Naive thymus-derived CD4-positive, alpha-beta T cell (primary cell): ENCODE measurements around the gene BCL11B. TPM values are rescaled to one million over a fixed set of nuclear protein-coding genes. Genes with fewer than 3 reads are reported as not detected.

Experiments
- ATAC-seq: fragments of 150-1000 bp; cut with Tn5 transposase; 2 replicates; pipeline ENCODE4 v1.10.0; 2021; ENCODE audit warnings: mild to moderate bottlenecking, moderate library complexity
- CTCF ChIA-PET: fragments of 350-600 bp; sonication (Branson Sonifier 250); formaldehyde crosslinking; loops from one replicate; lab custom pipeline; 2021; ENCODE audit warnings: antibody characterized with exemption; lab: Charles Lee
- POLR2A ChIA-PET: fragments of 350-600 bp; sonication (Branson Sonifier 250); formaldehyde crosslinking; loops from one replicate; lab custom pipeline; 2021; ENCODE audit warnings: antibody characterized with exemption, inconsistent platforms; lab: Charles Lee
- DNase-seq, 9 donors: peaks; one replicate each; pipeline versions ENCODE4 v3.0.0 to v3.0.0-alpha.2; 2020 to 2022; ENCODE audit warnings: mixed read lengths in 1 of 9
- H3K27ac ChIP-seq: one replicate; pipeline ENCODE4 v1.7.0; 2013; ENCODE audit warnings: mild to moderate bottlenecking, low read depth, low read length, moderate library complexity
- H3K27me3 ChIP-seq, 2 donors: one replicate each; pipeline ENCODE4 v1.7.0; 2013; ENCODE audit warnings: low read length in 2 of 2, mild to moderate bottlenecking in 2 of 2, moderate library complexity in 2 of 2; ENCODE audit not compliant: control insufficient read depth in 2 of 2, insufficient read depth in 2 of 2
- H3K36me3 ChIP-seq, 3 experiments: 1 replicate in 2 of 3; 2 replicates in 1 of 3; pipeline ENCODE4 v1.7.0; 2013; ENCODE audit warnings: low read length in 3 of 3, mild to moderate bottlenecking in 3 of 3, moderate library complexity in 1 of 3; ENCODE audit not compliant: insufficient read depth in 3 of 3, control insufficient read depth in 2 of 3
- H3K4me1 ChIP-seq, 2 donors: one replicate each; pipeline ENCODE4 v1.7.0; 2013; ENCODE audit warnings: low read length in 2 of 2, mild to moderate bottlenecking in 2 of 2, moderate library complexity in 1 of 2; ENCODE audit not compliant: control insufficient read depth in 2 of 2, insufficient read depth in 2 of 2
- H3K4me3 ChIP-seq: 2 replicates; pipeline ENCODE4 v1.7.0; 2013; ENCODE audit warnings: mild to moderate bottlenecking, low read length
- H3K9me3 ChIP-seq, 3 experiments: 1 replicate in 2 of 3; 2 replicates in 1 of 3; pipeline ENCODE4 v1.7.0; 2013; ENCODE audit warnings: low read length in 3 of 3; ENCODE audit not compliant: control insufficient read depth in 2 of 3
- H3K27ac Mint-ChIP-seq, 9 donors: one replicate each; pipeline ENCODE4 v1.8.0; 2020 to 2022; ENCODE audit warnings: mixed read lengths in 9 of 9, mild to moderate bottlenecking in 8 of 9, moderate library complexity in 5 of 9, inconsistent platforms in 2 of 9
- H3K27me3 Mint-ChIP-seq, 5 donors: one replicate each; pipeline ENCODE4 v1.8.0; 2021 to 2022; ENCODE audit warnings: mixed read lengths in 5 of 5, mild to moderate bottlenecking in 1 of 5
- H3K36me3 Mint-ChIP-seq, 5 donors: one replicate each; pipeline ENCODE4 v1.8.0; 2020 to 2022; ENCODE audit warnings: mixed read lengths in 5 of 5, mild to moderate bottlenecking in 3 of 5, inconsistent platforms in 1 of 5
- H3K4me1 Mint-ChIP-seq, 7 donors: one replicate each; pipeline ENCODE4 v1.8.0; 2020 to 2022; ENCODE audit warnings: mixed read lengths in 7 of 7, mild to moderate bottlenecking in 3 of 7, inconsistent platforms in 1 of 7
- H3K4me3 Mint-ChIP-seq, 10 donors: one replicate each; pipeline ENCODE4 v1.8.0; 2020 to 2022; ENCODE audit warnings: mild to moderate bottlenecking in 10 of 10, mixed read lengths in 10 of 10, moderate library complexity in 6 of 10, inconsistent platforms in 2 of 10
- H3K9me3 Mint-ChIP-seq, 11 donors: one replicate each; pipeline ENCODE4 v1.8.0; 2020 to 2022; ENCODE audit warnings: mixed read lengths in 11 of 11, mild to moderate bottlenecking in 4 of 11, inconsistent platforms in 1 of 11, moderate library complexity in 1 of 11
- intact Hi-C, 2 donors: fragments of 100-400 bp; cut with micrococcal nuclease; formaldehyde crosslinking; loops; one replicate each; pipeline ENCODE4 v1.15.1; 2023
- polyA plus RNA-seq, 2 donors: library from polyadenylated mRNA; unstranded; fragments of 300-500 nt; fragmentation: Illumina TruSeq; gene quantifications; one replicate each; pipeline ENCODE4 v1.2.3, GENCODE V29; 2021
- total RNA-seq, 6 experiments: library from RNA in 5 of 6; stranded (reverse) in 5 of 6; gene quantifications; 1 replicate in 5 of 6; 2 replicates in 1 of 6; pipeline ENCODE4 v1.2.3 and lab custom pipeline; 2021 to 2026

Gene BCL11B
- total and polyA plus RNA-seq, 7 experiments from 2014 or later = 10.9 to 269 (median 145) TPM

DNA sequence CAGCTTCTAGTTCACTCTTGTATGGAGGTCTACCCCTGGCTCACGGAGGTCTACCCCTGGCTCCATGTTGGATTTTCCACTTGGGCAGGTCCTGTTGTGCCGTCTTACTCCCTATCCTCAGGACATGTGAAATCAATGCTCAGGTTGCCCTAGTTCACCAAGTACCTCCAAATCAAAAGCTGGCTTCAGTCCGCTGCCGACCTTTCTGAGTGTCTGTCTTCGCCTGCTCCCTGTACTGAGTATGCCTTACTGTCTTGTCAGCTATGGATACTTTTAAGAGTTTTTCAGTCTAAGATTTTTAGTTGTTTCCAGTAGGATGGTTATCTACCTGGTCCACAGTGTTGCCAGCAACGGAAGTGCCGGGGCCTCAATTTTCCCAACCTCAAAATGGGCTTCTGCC lies 40.1 kb upstream of the BCL11B start:
- peaks cover 0 to 10% (median 4%) of the 10 kb centered on the region in 5 donors for H3K36me3 Mint-ChIP-seq
- no peaks in the 10 kb centered on the region for H3K9me3 ChIP-seq
- peaks cover 0 to 2% (median 0%) of the 10 kb centered on the region in 7 donors for H3K4me1 Mint-ChIP-seq
- intact Hi-C loops = no loop called here
- ATAC-seq = no peak
- peaks cover 0 to 4% of the 10 kb centered on the region in 2 donors for H3K4me1 ChIP-seq
- DNase-seq = no peak
- no peaks in the 10 kb centered on the region for H3K27me3 ChIP-seq
- peaks cover 0 to 24% (median 7%) of the 10 kb centered on the region in 11 donors for H3K9me3 Mint-ChIP-seq
- POLR2A ChIA-PET = no interaction called here
- no peak overlapping the region for H3K4me3 Mint-ChIP-seq
- no peak overlapping the region for H3K27ac ChIP-seq
- peaks cover 0 to 27% (median 0%) of the 10 kb centered on the region in 5 donors for H3K27me3 Mint-ChIP-seq
- peak overlapping the region in 1 of 9 donors; percentile 21 for H3K27ac Mint-ChIP-seq
- CTCF ChIA-PET = no interaction called here
- H3K4me3 ChIP-seq = no peak overlapping the region
- H3K36me3 ChIP-seq = no peaks in the 10 kb centered on the region

DNA sequence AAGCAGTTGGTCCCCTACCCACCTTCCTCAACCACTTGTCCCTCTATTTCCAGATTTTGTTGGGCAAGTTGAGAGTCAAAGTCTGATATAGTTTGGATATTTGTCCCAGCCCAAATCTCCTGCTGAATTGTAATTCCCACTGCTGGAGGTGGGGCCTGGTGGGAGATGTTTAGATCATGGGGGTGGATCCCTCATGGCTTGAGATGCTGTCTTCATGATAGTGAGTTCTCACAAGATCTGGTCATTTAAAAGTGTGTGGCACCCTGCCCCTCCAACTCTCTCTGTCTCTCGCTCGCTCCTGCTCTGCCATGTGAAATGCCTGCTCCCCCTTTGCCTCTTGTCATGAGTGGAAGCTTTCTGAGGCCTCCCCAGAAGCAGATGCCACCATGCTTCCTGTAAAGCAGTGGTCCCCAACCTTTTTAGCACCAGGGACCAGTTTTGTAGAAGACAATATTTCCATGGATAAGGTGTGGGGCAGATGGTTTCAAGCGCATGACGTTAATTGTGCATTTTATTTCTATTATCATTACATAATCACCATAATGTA lies 37.3 kb upstream of the BCL11B start:
- Mint-ChIP-seq H3K27ac (no peak overlapping the region), H3K9me3 (peaks cover 0 to 27% (median 7%) of the 10 kb centered on the region in 11 donors), H3K27me3 (peaks cover 0 to 44% (median 0%) of the 10 kb centered on the region in 5 donors), H3K4me1 (peaks cover 0 to 2% (median 0%) of the 10 kb centered on the region in 7 donors), H3K4me3 (no peak overlapping the region), H3K36me3 (peaks cover 0 to 10% (median 4%) of the 10 kb centered on the region in 5 donors)
- Histone ChIP-seq H3K4me3 (no peak overlapping the region), H3K36me3 (no peaks in the 10 kb centered on the region), H3K27ac (no peak overlapping the region), H3K9me3 (no peaks in the 10 kb centered on the region), H3K27me3 (no peaks in the 10 kb centered on the region), H3K4me1 (no peaks in the 10 kb centered on the region)
- POLR2A ChIA-PET = no interaction called here
- ATAC-seq (no peak), DNase-seq (no peak)
- intact Hi-C loops = no loop called here
- CTCF ChIA-PET = no interaction called here

GRCh38 chr14:99304208-99304607 lies 32.2 kb upstream of the BCL11B start:
- Histone ChIP-seq H3K27ac (no peak overlapping the region), H3K36me3 (no peaks in the 10 kb centered on the region), H3K4me3 (no peak overlapping the region), H3K4me1 (no peaks in the 10 kb centered on the region), H3K27me3 (no peaks in the 10 kb centered on the region), H3K9me3 (peaks cover 0 to 13% (median 0%) of the 10 kb centered on the region in 3 experiments)
- H3K27me3 Mint-ChIP-seq = peaks cover 0 to 58% (median 0%) of the 10 kb centered on the region in 5 donors
- H3K9me3 Mint-ChIP-seq = peaks cover 4 to 39% (median 21%) of the 10 kb centered on the region in 11 donors
- intact Hi-C loops = no loop called here
- H3K4me1 Mint-ChIP-seq = no peaks in the 10 kb centered on the region
- H3K4me3 Mint-ChIP-seq = no peak overlapping the region
- peaks cover 2 to 15% (median 11%) of the 10 kb centered on the region in 5 donors for H3K36me3 Mint-ChIP-seq
- CTCF ChIA-PET = no interaction called here
- ATAC-seq (no peak), DNase-seq (no peak)
- POLR2A ChIA-PET = interaction anchor here (0.9 kb wide), 1 partner anchor 30 kb away, joined by 4 read pairs; no protein-coding TSS in a partner anchor
- H3K27ac Mint-ChIP-seq = no peak overlapping the region

GRCh38 chr14:99300190-99300589 lies 28.2 kb upstream of the BCL11B start:
- DNase-seq (no peak), ATAC-seq (no peak)
- H3K4me1 ChIP-seq = no peaks in the 10 kb centered on the region
- peaks cover 5 to 68% (median 30%) of the 10 kb centered on the region in 11 donors for H3K9me3 Mint-ChIP-seq
- H3K27ac ChIP-seq = no peak overlapping the region
- peaks cover 0 to 49% (median 9%) of the 10 kb centered on the region in 5 donors for H3K27me3 Mint-ChIP-seq
- no peaks in the 10 kb centered on the region for H3K27me3 ChIP-seq
- no peak overlapping the region for H3K27ac Mint-ChIP-seq
- H3K36me3 Mint-ChIP-seq = peaks cover 8 to 21% (median 11%) of the 10 kb centered on the region in 5 donors
- intact Hi-C loops = no loop called here
- peaks cover 0 to 28% (median 0%) of the 10 kb centered on the region in 3 experiments for H3K9me3 ChIP-seq
- ChIA-PET CTCF (interaction anchor here (0.6 kb wide), 1 partner anchor 546 kb away, joined by 3 read pairs; no protein-coding TSS in a partner anchor), POLR2A (no interaction called here)
- H3K36me3 ChIP-seq = no peaks in the 10 kb centered on the region
- H3K4me1 Mint-ChIP-seq = no peaks in the 10 kb centered on the region
- H3K4me3 Mint-ChIP-seq = no peak overlapping the region
- H3K4me3 ChIP-seq = no peak overlapping the region

DNA sequence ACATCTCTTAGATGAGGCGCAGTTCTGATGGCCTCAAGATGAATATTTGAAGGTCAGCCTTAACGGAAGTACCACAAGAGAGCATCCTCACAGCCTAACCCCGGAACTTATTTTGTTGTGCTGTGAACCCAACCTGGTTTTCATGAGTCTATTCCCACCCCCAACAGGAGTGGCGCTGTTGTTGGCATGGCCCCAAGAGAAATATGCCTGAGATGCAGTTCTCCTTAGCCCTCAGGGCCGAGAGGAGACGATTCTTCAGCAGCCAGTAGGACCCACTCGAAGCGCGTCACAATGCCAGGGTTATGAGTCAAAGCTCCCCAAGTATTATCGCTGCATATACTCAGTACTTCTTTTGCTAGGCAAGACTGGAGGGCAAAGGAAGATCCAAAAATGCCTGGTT lies 24.5 kb upstream of the BCL11B start:
- H3K4me1 ChIP-seq = no peaks in the 10 kb centered on the region
- DNase-seq (no peak), ATAC-seq (no peak)
- Mint-ChIP-seq H3K36me3 (peaks cover 8 to 21% (median 11%) of the 10 kb centered on the region in 5 donors), H3K4me1 (no peaks in the 10 kb centered on the region), H3K4me3 (no peak overlapping the region), H3K27ac (no peak overlapping the region), H3K9me3 (peaks cover 5 to 49% (median 23%) of the 10 kb centered on the region in 11 donors), H3K27me3 (peaks cover 0 to 28% (median 9%) of the 10 kb centered on the region in 5 donors)
- H3K4me3 ChIP-seq = no peak overlapping the region
- CTCF ChIA-PET = no interaction called here
- intact Hi-C loops = no loop called here
- H3K36me3 ChIP-seq = no peaks in the 10 kb centered on the region
- H3K27me3 ChIP-seq = no peaks in the 10 kb centered on the region
- POLR2A ChIA-PET = no interaction called here
- peaks cover 0 to 25% (median 0%) of the 10 kb centered on the region in 3 experiments for H3K9me3 ChIP-seq
- no peak overlapping the region for H3K27ac ChIP-seq

DNA sequence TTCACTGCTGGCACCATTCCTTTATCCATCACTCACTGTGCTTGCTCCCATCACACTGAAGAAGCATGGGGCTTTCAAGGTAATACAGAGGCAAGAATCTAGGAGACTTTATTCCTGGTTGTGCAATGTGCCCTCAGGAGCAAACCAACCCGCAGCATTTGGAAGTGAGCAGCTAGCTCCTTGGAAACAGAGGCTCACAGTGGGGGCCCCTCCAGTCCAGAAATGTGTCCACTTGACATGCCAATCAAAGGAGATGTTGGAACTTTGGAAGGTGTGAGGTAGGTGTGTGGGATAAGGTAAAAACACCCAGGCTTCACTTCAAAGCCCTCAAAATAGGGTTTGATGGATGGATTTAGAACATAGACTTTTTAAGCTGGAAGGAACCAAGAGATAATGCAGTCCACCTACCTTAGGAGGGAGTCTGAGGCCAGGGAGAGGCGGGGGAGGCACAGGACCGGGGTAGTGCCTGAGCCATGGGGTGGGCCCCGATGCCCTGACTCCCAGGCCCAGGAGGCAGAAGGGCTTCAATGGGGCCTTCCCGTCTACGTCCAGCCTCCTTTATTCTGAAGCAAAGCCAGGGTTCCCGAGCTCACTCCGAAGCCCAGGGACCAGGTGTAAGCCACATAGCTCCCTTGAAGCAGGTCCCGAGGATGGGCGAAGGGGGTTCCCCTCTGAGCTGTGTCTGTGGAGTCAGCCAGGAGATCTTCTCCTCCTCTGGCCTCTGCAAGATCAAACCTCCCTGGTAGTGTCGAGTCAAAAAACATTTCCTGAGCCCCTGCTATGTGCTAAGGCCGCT lies 17.6 kb upstream of the BCL11B start:
- Histone ChIP-seq H3K36me3 (no peaks in the 10 kb centered on the region), H3K27me3 (no peaks in the 10 kb centered on the region), H3K4me1 (peaks cover 0 to 21% of the 10 kb centered on the region in 2 donors), H3K27ac (no peak overlapping the region), H3K4me3 (no peak overlapping the region), H3K9me3 (no peaks in the 10 kb centered on the region)
- DNase-seq = no peak
- no peak overlapping the region for H3K27ac Mint-ChIP-seq
- H3K4me3 Mint-ChIP-seq = no peak overlapping the region
- intact Hi-C loops = no loop called here
- no peak for ATAC-seq
- peaks cover 0 to 6% (median 3%) of the 10 kb centered on the region in 5 donors for H3K27me3 Mint-ChIP-seq
- peaks cover 0 to 2% (median 0%) of the 10 kb centered on the region in 11 donors for H3K9me3 Mint-ChIP-seq
- peaks cover 0 to 17% (median 3%) of the 10 kb centered on the region in 7 donors for H3K4me1 Mint-ChIP-seq
- POLR2A ChIA-PET = no interaction called here
- CTCF ChIA-PET = interaction anchor here (0.5 kb wide), 1 partner anchor 650 kb away, joined by 3 read pairs; no protein-coding TSS in a partner anchor
- H3K36me3 Mint-ChIP-seq = no peaks in the 10 kb centered on the region
